Breast epithelium (tissue), 4 donors: ENCODE data around the gene MPP3. TPM values are rescaled to one million over a fixed set of nuclear protein-coding genes. Genes with fewer than 3 reads are reported as not detected.

Experiments used
- DNase-seq, 2 donors: peaks; one replicate each; pipeline ENCODE4 v3.0.0-alpha.2; 2019; ENCODE audit warnings: low spot score in 2 of 2
- H3K27ac ChIP-seq, 2 donors: fragments of 200-600 bp; sonication (generic) in 1 of 2; one replicate each; pipeline ENCODE4 v1.5.1; 2016 to 2019; ENCODE audit warnings: mild to moderate bottlenecking in 1 of 2
- H3K27me3 ChIP-seq, 2 donors: fragments of 200-600 bp; sonication (generic) in 1 of 2; one replicate each; pipeline versions ENCODE4 v1.5.1 to v1.6.0; 2017 to 2019; ENCODE audit warnings: control low read depth in 1 of 2, mild to moderate bottlenecking in 1 of 2
- H3K36me3 ChIP-seq: fragments of 200-600 bp; one replicate; pipeline ENCODE4 v1.5.1; 2019
- H3K4me1 ChIP-seq, 2 donors: fragments of 200-600 bp; sonication (generic); one replicate each; pipeline ENCODE4 v1.5.1; 2016 to 2019; ENCODE audit warnings: control low read depth in 1 of 2
- H3K4me3 ChIP-seq, 3 donors: fragments of 200-600 bp; sonication (generic); 1 replicate in 2 of 3; 2 replicates in 1 of 3; pipeline ENCODE4 v1.5.1; 2016 to 2019; ENCODE audit warnings: mild to moderate bottlenecking in 3 of 3, moderate library complexity in 2 of 3
- H3K9me3 ChIP-seq, 2 donors: fragments of 200-600 bp; sonication (generic) in 1 of 2; one replicate each; pipeline ENCODE4 v1.5.1; 2016 to 2019; ENCODE audit warnings: control low read depth in 1 of 2
- POLR2A ChIP-seq: fragments of 450-650 bp; IDR thresholded peaks from one replicate; pipeline ENCODE4 v1.6.1; 2016; ENCODE audit warnings: antibody characterized with exemption, mild to moderate bottlenecking, moderate library complexity
- POLR2AphosphoS5 ChIP-seq, 3 donors: sonication (generic); formaldehyde crosslinking; IDR thresholded peaks; one replicate each; pipeline ENCODE4 v1.6.1; 2017; ENCODE audit warnings: antibody characterized with exemption in 3 of 3
- intact Hi-C: fragments of 100-400 bp; cut with DNase I; formaldehyde crosslinking; loops from one replicate; pipeline ENCODE4 v1.15.1; 2023; ENCODE audit warnings: low total_unique reads
- total RNA-seq, 3 donors: library from RNA; depleted of rRNA; stranded (reverse); fragments of >200 nt; gene quantifications; one replicate each; pipeline ENCODE4 v1.1.0, GENCODE V29; 2016
- TF ChIP-seq, protein P1 (sequence below), 3 donors: fragments of 450-650 bp; IDR thresholded peaks; one replicate each; pipeline ENCODE4 v1.5.1; 2016 to 2017; ENCODE audit warnings: antibody characterized with exemption in 3 of 3, mild to moderate bottlenecking in 3 of 3, moderate library complexity in 3 of 3

Gene MPP3
- total RNA-seq, 3 donors from 2014 or later, result 24.2 to 26.3 (median 26.2) TPM

DNA sequence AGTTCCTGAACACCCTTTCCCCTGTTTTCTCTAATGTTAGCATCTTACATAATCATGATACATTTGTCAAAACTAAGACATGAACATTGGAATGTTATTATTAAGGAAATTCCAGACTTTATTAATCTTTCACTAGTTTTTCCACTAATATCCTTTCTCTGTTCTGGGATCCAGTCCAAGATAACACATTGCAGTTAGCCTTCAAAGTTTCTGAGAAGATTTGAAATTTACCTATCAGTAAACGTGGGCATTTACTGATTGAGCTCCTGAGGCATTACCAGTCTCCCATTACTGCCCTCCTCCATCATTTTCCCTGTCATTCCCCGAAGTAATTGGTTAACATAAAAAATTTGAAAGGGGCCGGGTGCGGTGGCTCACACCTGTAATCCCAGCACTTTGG lies 8.3 kb upstream of the MPP3 start:
- intact Hi-C loops, result no loop called here
- no peaks in the 10 kb centered on the region for H3K36me3 ChIP-seq

DNA sequence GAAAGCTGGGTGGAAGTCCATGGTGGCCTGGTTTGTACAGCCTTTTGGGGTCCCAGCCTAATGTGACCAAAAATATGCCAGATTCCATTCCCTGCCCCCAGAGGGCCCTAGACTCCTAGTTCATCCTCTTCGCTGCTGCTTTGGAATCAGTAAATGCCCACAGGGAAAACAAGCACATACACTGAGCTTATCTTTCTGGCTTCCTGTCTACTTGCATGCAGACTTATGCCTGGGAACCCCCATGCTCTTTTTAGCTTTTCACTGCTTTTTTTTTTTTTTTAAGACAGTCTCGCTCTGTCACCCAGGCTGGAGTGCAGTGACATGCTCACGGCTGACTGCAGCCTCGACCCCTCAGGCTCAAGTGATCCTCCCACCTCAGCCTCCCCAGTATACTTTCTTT lies 7.9 kb upstream of the MPP3 start:
- peak overlapping the region; percentile 16 to 41 for H3K27ac ChIP-seq
- peaks cover 0 to 6% of the 10 kb centered on the region in 2 donors for H3K4me1 ChIP-seq
- intact Hi-C loops, result no loop called here
- H3K4me3 ChIP-seq, result no peak overlapping the region
- H3K36me3 ChIP-seq, result no peaks in the 10 kb centered on the region
- H3K9me3 ChIP-seq, result no peaks in the 10 kb centered on the region
- DNase-seq, result no peak
- TF ChIP-seq, protein P1, sequence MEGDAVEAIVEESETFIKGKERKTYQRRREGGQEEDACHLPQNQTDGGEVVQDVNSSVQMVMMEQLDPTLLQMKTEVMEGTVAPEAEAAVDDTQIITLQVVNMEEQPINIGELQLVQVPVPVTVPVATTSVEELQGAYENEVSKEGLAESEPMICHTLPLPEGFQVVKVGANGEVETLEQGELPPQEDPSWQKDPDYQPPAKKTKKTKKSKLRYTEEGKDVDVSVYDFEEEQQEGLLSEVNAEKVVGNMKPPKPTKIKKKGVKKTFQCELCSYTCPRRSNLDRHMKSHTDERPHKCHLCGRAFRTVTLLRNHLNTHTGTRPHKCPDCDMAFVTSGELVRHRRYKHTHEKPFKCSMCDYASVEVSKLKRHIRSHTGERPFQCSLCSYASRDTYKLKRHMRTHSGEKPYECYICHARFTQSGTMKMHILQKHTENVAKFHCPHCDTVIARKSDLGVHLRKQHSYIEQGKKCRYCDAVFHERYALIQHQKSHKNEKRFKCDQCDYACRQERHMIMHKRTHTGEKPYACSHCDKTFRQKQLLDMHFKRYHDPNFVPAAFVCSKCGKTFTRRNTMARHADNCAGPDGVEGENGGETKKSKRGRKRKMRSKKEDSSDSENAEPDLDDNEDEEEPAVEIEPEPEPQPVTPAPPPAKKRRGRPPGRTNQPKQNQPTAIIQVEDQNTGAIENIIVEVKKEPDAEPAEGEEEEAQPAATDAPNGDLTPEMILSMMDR (IDR thresholded peaks at IDR 0.05), result no peak
- TF ChIP-seq POLR2AphosphoS5 (IDR thresholded peaks at IDR 0.05) (no peak), POLR2A (no peak)
- H3K27me3 ChIP-seq, result no peaks in the 10 kb centered on the region

More for the DNA sequence above, 8.3 kb upstream of the MPP3 start:
- Histone ChIP-seq H3K9me3 (no peaks in the 10 kb centered on the region), H3K27me3 (no peaks in the 10 kb centered on the region), H3K27ac (no peak overlapping the region), H3K4me1 (peaks cover 0 to 6% of the 10 kb centered on the region in 2 donors), H3K4me3 (no peak overlapping the region)
- no peak for DNase-seq
- TF ChIP-seq, protein P1 (IDR thresholded peaks at IDR 0.05), result no peak
- TF ChIP-seq POLR2A (no peak), POLR2AphosphoS5 (IDR thresholded peaks at IDR 0.05) (no peak)

DNA sequence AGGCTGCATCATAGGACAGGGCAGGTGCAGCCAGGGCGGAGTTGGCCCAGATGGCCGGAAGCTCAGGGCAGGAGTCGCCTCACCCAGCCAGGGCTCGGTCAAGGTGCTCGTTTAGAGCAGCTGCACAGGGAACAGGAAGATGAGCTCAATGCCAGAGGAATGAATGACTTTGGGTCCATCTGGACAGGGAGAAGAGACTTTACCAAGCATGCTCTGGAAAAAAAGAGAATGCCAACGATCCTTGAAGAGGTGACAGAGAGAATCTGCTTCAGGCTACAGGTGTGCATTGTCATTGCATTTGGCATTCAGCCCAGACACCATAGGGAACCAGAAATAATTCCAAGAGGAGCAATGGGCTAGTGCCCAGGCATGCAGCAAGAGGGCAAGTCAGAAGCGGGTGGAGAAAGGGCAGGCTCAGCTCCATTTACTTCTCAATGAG lies 6.7 kb upstream of the MPP3 start:
- H3K36me3 ChIP-seq, result no peaks in the 10 kb centered on the region
- DNase-seq, result peak in 1 of 2 donors; percentile 80
- no peaks in the 10 kb centered on the region for H3K27me3 ChIP-seq
- H3K4me1 ChIP-seq, result peaks cover 0 to 6% of the 10 kb centered on the region in 2 donors
- H3K4me3 ChIP-seq, result no peak overlapping the region
- TF ChIP-seq POLR2AphosphoS5 (IDR thresholded peaks at IDR 0.05) (peak in 2 of 3 donors; percentile 26 to 59), POLR2A (no peak)
- TF ChIP-seq, protein P1 (IDR thresholded peaks at IDR 0.05), result no peak
- peak overlapping the region; percentile 46 to 59 for H3K27ac ChIP-seq
- H3K9me3 ChIP-seq, result no peaks in the 10 kb centered on the region
- intact Hi-C loops, result loop anchor here (10.0 kb wide), 1 partner anchor 65 kb away; the partner anchor contains the start of gene DUSP3

DNA sequence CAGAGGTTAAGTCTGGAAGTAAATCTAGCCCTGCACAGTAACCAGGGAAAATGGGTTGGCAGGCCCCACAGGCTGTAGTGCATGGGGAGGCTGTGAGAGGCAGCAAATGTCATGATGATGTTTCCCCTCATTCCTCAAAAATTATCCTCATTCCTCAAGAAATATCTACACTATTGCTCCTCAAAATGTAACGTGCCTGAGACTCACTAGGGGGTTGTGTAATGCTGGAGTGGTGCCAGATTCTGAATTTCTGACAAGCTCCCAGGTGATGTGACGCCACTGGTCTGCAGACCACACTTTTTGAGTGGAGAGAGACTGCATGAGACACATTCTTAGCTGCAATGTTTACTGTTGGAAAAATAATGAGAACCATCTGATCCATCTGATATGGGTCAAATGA lies 1.2 kb upstream of the MPP3 start:
- DNase-seq, result no peak
- intact Hi-C loops, result loop anchor here (10.0 kb wide), 1 partner anchor 59 kb away; the partner anchor contains the start of gene DUSP3
- Histone ChIP-seq H3K4me1 (peaks cover 0 to 7% of the 10 kb centered on the region in 2 donors), H3K4me3 (peak overlapping the region in 1 of 3 donors; percentile 88), H3K27me3 (no peaks in the 10 kb centered on the region), H3K9me3 (no peaks in the 10 kb centered on the region), H3K27ac (peak overlapping the region in 1 of 2 donors; percentile 6), H3K36me3 (no peaks in the 10 kb centered on the region)
- TF ChIP-seq POLR2A (no peak), POLR2AphosphoS5 (IDR thresholded peaks at IDR 0.05) (peak in 2 of 3 donors; percentile 28 to 35)

DNA sequence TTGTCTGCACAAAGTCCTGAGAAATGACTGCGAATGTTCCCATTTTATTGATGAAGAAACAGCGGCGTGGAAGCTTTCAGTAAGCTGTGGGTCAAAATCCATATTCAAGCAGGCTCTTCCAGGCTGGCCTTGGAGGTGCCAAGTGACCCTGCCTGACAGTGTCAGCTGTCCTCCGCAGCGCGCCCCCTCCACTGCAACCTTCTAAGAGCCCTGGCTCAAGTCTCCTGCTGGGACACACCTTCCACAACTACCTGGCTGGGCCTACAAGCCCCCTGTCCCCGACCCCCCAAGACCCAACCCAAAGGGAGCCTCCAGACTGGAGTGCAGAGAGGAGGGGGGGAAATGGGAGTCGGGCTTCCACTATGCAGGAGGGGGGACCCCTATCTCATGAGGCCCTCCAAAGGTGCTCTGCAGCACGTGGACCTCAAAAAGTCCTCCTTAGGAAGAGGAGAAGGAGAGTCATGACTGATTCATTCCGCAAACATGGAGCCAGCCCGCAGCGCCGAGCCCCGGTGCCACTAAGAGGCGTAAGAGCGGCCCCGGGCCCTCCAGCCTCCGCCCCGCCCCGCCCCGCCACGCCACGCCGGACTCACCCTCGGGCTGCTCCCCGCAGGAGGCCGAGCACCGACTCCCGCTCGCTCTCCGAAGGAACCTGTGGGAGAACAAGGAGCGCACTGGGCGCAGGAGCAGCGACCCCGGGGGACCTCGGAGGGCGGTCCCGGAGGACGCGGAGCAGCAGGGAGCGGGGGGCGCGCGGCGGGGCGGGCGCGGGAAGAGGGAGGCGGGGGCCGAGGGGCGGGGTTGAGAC lies 574 bp downstream of the MPP3 start:
- intact Hi-C loops, result loop anchor here (10.0 kb wide), 1 partner anchor 58 kb away; the partner anchor contains the start of gene DUSP3
- no peak for DNase-seq
- H3K27me3 ChIP-seq, result no peaks in the 10 kb centered on the region
- no peaks in the 10 kb centered on the region for H3K36me3 ChIP-seq
- peak overlapping the region; percentile 80 to 90 for H3K27ac ChIP-seq
- peak overlapping the region; percentile 64 to 90 (median 88) for H3K4me3 ChIP-seq
- H3K4me1 ChIP-seq, result peaks cover 0 to 7% of the 10 kb centered on the region in 2 donors
- H3K9me3 ChIP-seq, result no peaks in the 10 kb centered on the region
- TF ChIP-seq, protein P1 (IDR thresholded peaks at IDR 0.05), result no peak
- TF ChIP-seq POLR2A (no peak), POLR2AphosphoS5 (IDR thresholded peaks at IDR 0.05) (no peak)
